Mucosa of descending colon (tissue), 3 donors: Measurements from ENCODE around the gene ANKRD26. TPM values are rescaled to one million over a fixed set of nuclear protein-coding genes. Genes with fewer than 3 reads are reported as not detected.

Experiments used
- ATAC-seq: fragments of 200-7000 bp; cut with Tn5 transposase; one replicate; pipeline ENCODE4 v1.9.1; 2020; ENCODE audit warnings: mild to moderate bottlenecking, moderate library complexity
- DNase-seq, 3 donors: peaks; one replicate each; pipeline ENCODE4 v3.0.0-alpha.2; 2020
- H3K36me3 ChIP-seq: fragments of 200-600 bp; one replicate; pipeline ENCODE4 v1.8.0; 2021; ENCODE audit warnings: low read depth, mild to moderate bottlenecking
- H3K4me1 ChIP-seq: fragments of 200-600 bp; one replicate; pipeline ENCODE4 v1.8.0; 2021; ENCODE audit warnings: low read depth, mild to moderate bottlenecking
- H3K4me3 ChIP-seq: fragments of 200-600 bp; one replicate; pipeline ENCODE4 v1.8.0; 2021; ENCODE audit warnings: mild to moderate bottlenecking
- H3K9me3 ChIP-seq: fragments of 200-600 bp; one replicate; pipeline ENCODE4 v1.8.0; 2021; ENCODE audit warnings: mild to moderate bottlenecking
- intact Hi-C, 2 donors: fragments of 100-400 bp; cut with DNase I in 1 of 2; cut with micrococcal nuclease in 1 of 2; formaldehyde crosslinking; loops; one replicate each; pipeline versions ENCODE4 v1.11.0 to v1.11.1; 2022; cut with DNase I, micrococcal nuclease
- total RNA-seq, 3 donors: library from RNA; stranded (reverse); fragmentation: NEBNext Ultra II Directional in 2 of 3; extraction: Animal tissue kit (Norgen Biotek cat#: 25700) in 2 of 3; gene quantifications; one replicate each; pipeline versions ENCODE4 v1.2.1 to v1.2.4, GENCODE V29; 2021 to 2023
- TF ChIP-seq, protein P1 (sequence below): fragments of 200-600 bp; IDR thresholded peaks from one replicate; pipeline ENCODE4 v1.8.0; 2022; ENCODE audit warnings: antibody characterized with exemption, mild to moderate bottlenecking
- donor health status: DM: no; HTN: no; CAD: no; lungs with moderate emphysema.
- donor health status: DM: no; HTN: no; CAD: no.
- donor health status: DM: no; HTN: yes; CAD: no.

The ANKRD26 gene
- total RNA-seq, 3 donors from 2014 or later = 7.0 to 11.8 (median 10.8) TPM

DNA sequence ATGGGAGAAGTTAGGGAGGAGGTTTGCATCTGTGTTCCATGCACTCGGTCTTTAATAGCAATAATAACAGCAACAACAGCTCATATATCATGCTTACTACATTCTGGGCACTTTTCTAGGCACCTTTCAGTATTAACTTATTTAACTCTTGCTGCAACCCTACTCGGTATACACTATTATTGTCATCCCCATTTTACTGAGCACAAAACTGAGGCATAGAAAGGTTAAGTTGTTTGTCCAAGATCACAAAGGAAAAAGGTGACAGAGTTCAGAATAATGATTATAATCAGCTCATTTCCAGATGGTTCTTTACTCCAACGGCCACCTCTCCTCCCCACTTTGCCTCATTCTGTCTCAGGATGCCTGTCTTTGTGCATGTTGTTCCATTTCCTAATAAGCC is 137.5 kb downstream of the ANKRD26 start:
- Histone ChIP-seq H3K4me3 (no peak overlapping the region), H3K36me3 (no peaks in the 10 kb centered on the region), H3K9me3 (no peaks in the 10 kb centered on the region), H3K4me1 (no peaks in the 10 kb centered on the region)
- TF ChIP-seq, protein P1, sequence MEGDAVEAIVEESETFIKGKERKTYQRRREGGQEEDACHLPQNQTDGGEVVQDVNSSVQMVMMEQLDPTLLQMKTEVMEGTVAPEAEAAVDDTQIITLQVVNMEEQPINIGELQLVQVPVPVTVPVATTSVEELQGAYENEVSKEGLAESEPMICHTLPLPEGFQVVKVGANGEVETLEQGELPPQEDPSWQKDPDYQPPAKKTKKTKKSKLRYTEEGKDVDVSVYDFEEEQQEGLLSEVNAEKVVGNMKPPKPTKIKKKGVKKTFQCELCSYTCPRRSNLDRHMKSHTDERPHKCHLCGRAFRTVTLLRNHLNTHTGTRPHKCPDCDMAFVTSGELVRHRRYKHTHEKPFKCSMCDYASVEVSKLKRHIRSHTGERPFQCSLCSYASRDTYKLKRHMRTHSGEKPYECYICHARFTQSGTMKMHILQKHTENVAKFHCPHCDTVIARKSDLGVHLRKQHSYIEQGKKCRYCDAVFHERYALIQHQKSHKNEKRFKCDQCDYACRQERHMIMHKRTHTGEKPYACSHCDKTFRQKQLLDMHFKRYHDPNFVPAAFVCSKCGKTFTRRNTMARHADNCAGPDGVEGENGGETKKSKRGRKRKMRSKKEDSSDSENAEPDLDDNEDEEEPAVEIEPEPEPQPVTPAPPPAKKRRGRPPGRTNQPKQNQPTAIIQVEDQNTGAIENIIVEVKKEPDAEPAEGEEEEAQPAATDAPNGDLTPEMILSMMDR = no peak
- DNase-seq = no peak
- intact Hi-C loops = no loop called here
- no peak for ATAC-seq

DNA sequence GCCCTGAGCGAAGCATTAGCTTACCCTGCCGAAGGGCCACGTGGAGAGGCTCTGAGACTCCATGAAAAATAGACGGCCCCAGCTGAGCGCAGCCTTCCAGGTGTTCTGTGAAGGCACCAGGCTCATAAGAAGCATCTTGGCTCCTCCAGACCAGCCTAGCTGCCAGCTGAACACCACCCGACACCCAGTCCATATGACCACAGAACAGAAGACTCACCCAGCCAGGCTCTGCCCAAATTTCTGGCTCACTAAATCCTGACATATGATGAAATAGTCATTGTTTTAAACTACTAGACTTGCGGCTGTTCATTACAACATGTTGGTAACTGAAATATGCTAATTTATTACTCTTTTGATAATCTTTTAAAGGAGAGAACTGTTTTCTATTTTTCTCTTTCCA is 140.0 kb downstream of the ANKRD26 start:
- no peak for DNase-seq

DNA sequence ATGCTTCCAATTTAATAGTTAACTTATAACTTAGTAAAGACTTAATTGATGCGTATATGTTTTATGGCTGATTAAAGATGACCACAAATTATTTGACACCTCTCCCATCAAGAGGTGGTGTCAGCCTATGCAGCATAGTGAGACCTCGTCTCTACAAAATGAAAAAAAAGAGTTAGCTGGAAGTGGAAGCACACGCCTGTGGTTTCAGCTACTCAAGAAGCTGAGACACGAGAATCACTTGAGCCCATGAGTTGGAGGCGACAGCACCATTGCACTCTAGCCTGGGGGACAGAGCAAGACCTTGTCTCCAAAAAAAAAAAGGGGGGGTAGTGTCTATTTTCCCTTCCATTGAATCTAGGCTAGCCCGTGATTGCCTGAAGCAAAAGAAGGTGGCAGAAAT is 140.5 kb downstream of the ANKRD26 start:
- no peaks in the 10 kb centered on the region for H3K9me3 ChIP-seq
- H3K4me3 ChIP-seq = no peak overlapping the region
- no peaks in the 10 kb centered on the region for H3K36me3 ChIP-seq
- ATAC-seq = no peak
- intact Hi-C loops = no loop called here
- no peak for DNase-seq
- TF ChIP-seq, protein P1 = no peak
- H3K4me1 ChIP-seq = no peaks in the 10 kb centered on the region

More for the DNA sequence above, 140.0 kb downstream of the ANKRD26 start:
- no peaks in the 10 kb centered on the region for H3K36me3 ChIP-seq
- intact Hi-C loops = no loop called here
- H3K4me3 ChIP-seq = no peak overlapping the region
- no peaks in the 10 kb centered on the region for H3K4me1 ChIP-seq
- no peak for ATAC-seq
- TF ChIP-seq, protein P1 = no peak
- H3K9me3 ChIP-seq = no peaks in the 10 kb centered on the region

Other genes starting within 250 kb of the ANKRD26 start
- gene ABI1, start 239.5 kb downstream of the ANKRD26 start, total RNA-seq = 10 to 100 TPM; 54.0 to 63.5 (median 62.4) TPM
- 100 to 1,000 TPM in 1 of 3 donors, 10 to 100 TPM in 2; 83.4 to 100 (median 88.0) TPM for gene YME1L1, start 53.9 kb upstream of the ANKRD26 start, total RNA-seq
- 10 to 100 TPM in 1 of 3 donors, 1 to 10 TPM in 2; 5.9 to 10.3 (median 5.9) TPM for gene MASTL, start 54.9 kb upstream of the ANKRD26 start, total RNA-seq
- 10 to 100 TPM; 28.3 to 39.9 (median 31.9) TPM for gene ACBD5, start 140.3 kb upstream of the ANKRD26 start, total RNA-seq